Small intestine (tissue), 7 donors: ENCODE data around the gene GNAT1. TPM values are rescaled to one million over a fixed set of nuclear protein-coding genes. Genes with fewer than 3 reads are reported as not detected.
"Not testable (repeated sequence)": the region's sequence is repeated elsewhere in the genome, so short reads cannot be mapped to it uniquely, and the experiment has no call there.

Source experiments
- DNase-seq, 2 donors: peaks; one replicate each; pipeline versions ENCODE4 v3.0.0 to v3.0.0-alpha.2; 2013
- FAIRE-seq: peaks from 2 replicates; lab custom pipeline; 2012; peaks lifted over from hg19 to GRCh38; lab: Jason Lieb, UNC
- H3K27ac ChIP-seq, 3 donors: one replicate each; pipeline ENCODE4 v1.5.1; 2013; ENCODE audit warnings: low read length in 2 of 3, mild to moderate bottlenecking in 2 of 3, control low read depth in 1 of 3, inconsistent platforms in 1 of 3, low read depth in 1 of 3, moderate library complexity in 1 of 3
- H3K27me3 ChIP-seq, 3 donors: one replicate each; pipeline ENCODE4 v1.6.1; 2013; ENCODE audit warnings: low read length in 3 of 3, inconsistent platforms in 1 of 3; ENCODE audit not compliant: control insufficient read depth in 3 of 3, insufficient read depth in 3 of 3
- H3K36me3 ChIP-seq, 3 donors: one replicate each; pipeline ENCODE4 v1.6.1; 2013; ENCODE audit warnings: low read length in 3 of 3, inconsistent platforms in 1 of 3, low read depth in 1 of 3, mild to moderate bottlenecking in 1 of 3, moderate library complexity in 1 of 3; ENCODE audit not compliant: control insufficient read depth in 3 of 3, insufficient read depth in 2 of 3
- H3K4me1 ChIP-seq, 3 donors: one replicate each; pipeline ENCODE4 v1.6.1; 2013; ENCODE audit warnings: low read length in 2 of 3, inconsistent platforms in 1 of 3, low read depth in 1 of 3, mild to moderate bottlenecking in 1 of 3, moderate library complexity in 1 of 3; ENCODE audit not compliant: control insufficient read depth in 3 of 3, insufficient read depth in 2 of 3
- H3K4me3 ChIP-seq, 3 donors: one replicate each; pipeline ENCODE4 v1.5.1; 2013; ENCODE audit warnings: low read length in 3 of 3, control low read depth in 1 of 3, inconsistent platforms in 1 of 3, low read depth in 1 of 3, mild to moderate bottlenecking in 1 of 3, moderate library complexity in 1 of 3
- H3K9me3 ChIP-seq, 2 donors: one replicate each; pipeline ENCODE4 v1.6.1; 2013; ENCODE audit warnings: low read depth in 1 of 2, low read length in 1 of 2; ENCODE audit not compliant: control insufficient read depth in 2 of 2, insufficient read depth in 1 of 2
- WGBS, 3 donors: extraction: QIAGEN DNeasy Blood & Tissue Kit; methylation state at CpG; one replicate each; pipeline ENCODE4 v1.1.7; 2013; 5-methylcytosine and 5-hydroxymethylcytosine counted together
- polyA plus RNA-seq, 4 donors: library from polyadenylated mRNA; stranded (reverse) in 3 of 4; unstranded in 1 of 4; fragments of 200-250 nt in 3 of 4; fragments of 120-200 nt in 1 of 4; gene quantifications; one replicate each; pipeline versions ENCODE4 v1.2.1 to v1.2.3, GENCODE V29; 2013
- donor health status: healthy with polysubstance abuse.
- donor health status: control.
- donor health status: control.
- donor health status: Bipolar disorder and iron deficiency.
- donor health status: healthy.

GNAT1 gene
- polyA plus RNA-seq, 4 donors, result not detected

DNA sequence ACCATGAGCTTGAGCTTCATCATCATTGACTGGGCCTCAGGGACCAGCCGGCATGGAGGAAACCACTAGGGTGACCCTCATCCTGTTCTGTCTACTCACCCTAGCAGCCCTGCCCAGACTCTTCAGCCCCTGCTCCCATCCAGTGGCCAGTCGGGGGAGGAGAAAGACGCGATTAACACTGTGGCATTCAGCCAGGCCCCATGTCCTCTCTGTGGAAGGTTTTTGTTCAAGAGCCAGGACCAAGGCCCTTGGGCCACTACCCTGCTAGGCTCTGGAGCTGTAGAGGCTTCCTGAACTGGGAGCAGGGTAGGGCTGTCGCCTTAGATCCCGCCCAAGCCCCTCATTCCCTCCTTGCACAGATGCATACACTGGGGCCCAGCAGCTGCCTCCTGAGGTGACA lies 28.7 kb downstream of the GNAT1 start:
- Histone ChIP-seq H3K27me3 (peaks cover 0 to 4% (median 0%) of the 10 kb centered on the region in 3 donors), H3K9me3 (no peaks in the 10 kb centered on the region), H3K4me1 (peaks cover 0 to 23% (median 0%) of the 10 kb centered on the region in 3 donors), H3K27ac (no peak overlapping the region), H3K36me3 (peaks cover 0 to 5% (median 0%) of the 10 kb centered on the region in 3 donors), H3K4me3 (no peak overlapping the region)
- FAIRE-seq (no peak), DNase-seq (no peak)
- 78 to 88% (median 78%) methylated on average over 6 of the region's 6 CpGs for WGBS, 3 donors

DNA sequence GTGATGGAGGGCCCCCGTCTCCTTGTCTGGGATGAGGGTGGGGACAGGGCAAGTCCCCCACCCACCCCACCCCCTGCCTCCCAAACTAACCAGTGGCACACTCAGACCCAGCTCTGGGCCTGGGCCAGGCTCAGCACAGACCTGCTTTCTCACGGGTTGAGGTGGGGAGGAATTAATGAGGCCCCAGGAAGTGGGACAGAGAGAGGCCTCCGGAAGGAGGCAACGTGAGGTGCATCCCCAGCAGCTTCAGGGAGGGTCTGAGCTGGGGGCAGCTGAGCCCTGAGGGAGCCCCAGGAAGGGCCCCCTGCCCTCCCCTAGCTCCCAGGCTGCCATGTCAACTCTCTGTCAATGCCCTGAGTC lies 29.6 kb downstream of the GNAT1 start:
- no peak overlapping the region for H3K4me3 ChIP-seq
- no peak overlapping the region for H3K27ac ChIP-seq
- FAIRE-seq (no peak), DNase-seq (no peak)
- peaks cover 0 to 23% (median 0%) of the 10 kb centered on the region in 3 donors for H3K4me1 ChIP-seq
- WGBS, 3 donors, result 57 to 74% (median 70%) methylated on average over 4 of the region's 4 CpGs
- H3K36me3 ChIP-seq, result peaks cover 0 to 5% (median 0%) of the 10 kb centered on the region in 3 donors
- H3K27me3 ChIP-seq, result peaks cover 0 to 11% (median 0%) of the 10 kb centered on the region in 3 donors
- no peaks in the 10 kb centered on the region for H3K9me3 ChIP-seq

DNA sequence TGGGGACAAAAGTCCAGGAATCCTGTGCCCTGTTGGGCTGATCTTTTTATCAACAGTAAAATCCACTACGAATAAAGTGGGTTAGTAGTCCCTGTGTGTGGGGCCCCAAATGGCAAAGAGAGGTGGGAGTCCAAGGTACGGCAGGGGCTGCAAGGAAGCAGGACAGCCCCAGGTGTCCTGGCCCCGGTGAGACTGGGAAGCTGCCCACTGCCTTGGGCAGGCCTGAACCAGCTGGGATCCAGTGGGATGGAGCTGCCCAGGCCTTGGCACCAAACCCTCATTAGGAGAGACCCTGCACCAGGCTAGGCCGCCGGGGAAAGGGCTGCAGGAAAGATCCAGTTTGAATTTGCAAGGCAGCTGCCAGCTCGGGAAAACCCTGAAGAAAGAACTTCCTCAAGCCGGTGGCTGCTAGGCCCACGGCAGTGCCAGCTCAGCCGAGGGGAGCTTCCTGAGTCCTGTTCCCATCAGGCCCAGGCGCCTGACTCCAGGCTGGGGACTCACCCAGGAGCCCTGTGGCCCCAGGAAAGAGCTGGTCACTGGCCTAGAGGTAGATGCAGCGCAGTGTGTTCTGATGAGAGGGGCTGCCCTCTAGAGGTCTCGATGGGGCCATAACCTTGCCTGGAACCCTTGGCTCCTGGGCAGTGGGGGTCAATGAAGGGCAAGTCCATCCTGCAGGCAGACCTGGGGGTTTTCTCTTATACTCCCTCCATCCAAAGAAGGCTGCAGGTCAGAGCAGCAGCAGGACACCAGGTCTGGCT lies 30.2 kb downstream of the GNAT1 start:
- Histone ChIP-seq H3K27ac (no peak overlapping the region), H3K9me3 (no peaks in the 10 kb centered on the region)
- WGBS, 3 donors, result 24 to 55% (median 49%) methylated on average over 12 of the region's 12 CpGs

DNA sequence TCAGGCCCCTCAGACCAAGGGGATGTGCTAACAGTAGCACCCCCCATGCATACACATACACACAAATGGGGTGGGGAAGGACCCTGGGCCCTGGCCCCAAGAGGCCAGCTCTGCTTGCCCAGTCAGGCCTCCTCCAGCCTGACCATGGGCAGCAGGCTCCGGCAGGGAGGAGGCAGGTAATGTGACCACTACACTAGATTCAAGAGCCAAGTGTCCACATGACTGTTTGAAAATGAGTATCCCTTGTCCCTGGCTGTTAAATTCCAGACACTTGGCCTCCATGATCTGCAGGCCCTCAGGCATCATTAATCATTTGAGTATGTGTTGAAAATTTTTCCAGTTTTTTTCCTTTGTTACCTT lies 30.7 kb downstream of the GNAT1 start:
- no peak overlapping the region for H3K4me3 ChIP-seq
- H3K27me3 ChIP-seq, result peaks cover 0 to 14% (median 0%) of the 10 kb centered on the region in 3 donors
- H3K36me3 ChIP-seq, result peaks cover 0 to 5% (median 0%) of the 10 kb centered on the region in 3 donors
- WGBS, 3 donors, result 75 to 88% (median 88%) methylated on average over 1 of the region's 1 CpG
- FAIRE-seq (no peak), DNase-seq (no peak)
- H3K9me3 ChIP-seq, result no peaks in the 10 kb centered on the region
- H3K4me1 ChIP-seq, result peaks cover 0 to 32% (median 0%) of the 10 kb centered on the region in 3 donors
- no peak overlapping the region for H3K27ac ChIP-seq

More for the DNA sequence above, 30.2 kb downstream of the GNAT1 start:
- peak in 1 of 2 donors; percentile 61 for DNase-seq
- Histone ChIP-seq H3K4me1 (peaks cover 0 to 27% (median 0%) of the 10 kb centered on the region in 3 donors), H3K4me3 (no peak overlapping the region), H3K36me3 (peaks cover 0 to 5% (median 0%) of the 10 kb centered on the region in 3 donors), H3K27me3 (peaks cover 0 to 14% (median 0%) of the 10 kb centered on the region in 3 donors)
- no peak for FAIRE-seq

DNA sequence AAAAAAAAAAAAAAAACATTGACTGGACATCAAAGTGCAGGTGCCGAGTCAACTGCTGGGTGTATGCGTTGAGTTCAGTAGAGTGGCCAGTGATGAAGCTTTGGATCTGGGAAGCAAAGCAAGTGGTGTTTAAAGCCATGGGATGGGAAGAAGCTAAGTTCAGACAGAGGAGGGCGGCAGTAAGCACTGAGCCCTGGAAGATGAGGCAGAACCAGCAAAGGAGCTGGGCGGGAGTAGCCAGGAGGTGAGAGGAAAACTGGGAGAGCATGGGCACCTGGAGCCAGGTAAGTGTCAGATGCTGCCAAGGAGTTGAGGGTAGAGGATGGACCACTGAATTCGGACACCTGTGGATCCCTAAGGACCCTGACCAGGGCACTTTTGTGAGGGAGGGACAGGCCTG lies 33.2 kb downstream of the GNAT1 start:
- H3K4me3 ChIP-seq, result no peak overlapping the region
- H3K4me1 ChIP-seq, result peaks cover 0 to 37% (median 0%) of the 10 kb centered on the region in 3 donors
- FAIRE-seq (no peak), DNase-seq (no peak)
- H3K27me3 ChIP-seq, result peaks cover 0 to 14% (median 0%) of the 10 kb centered on the region in 3 donors
- WGBS, 3 donors, result 69 to 84% (median 72%) methylated on average over 5 of the region's 5 CpGs
- no peak overlapping the region for H3K27ac ChIP-seq
- peaks cover 0 to 5% (median 0%) of the 10 kb centered on the region in 3 donors for H3K36me3 ChIP-seq
- no peaks in the 10 kb centered on the region for H3K9me3 ChIP-seq

DNA sequence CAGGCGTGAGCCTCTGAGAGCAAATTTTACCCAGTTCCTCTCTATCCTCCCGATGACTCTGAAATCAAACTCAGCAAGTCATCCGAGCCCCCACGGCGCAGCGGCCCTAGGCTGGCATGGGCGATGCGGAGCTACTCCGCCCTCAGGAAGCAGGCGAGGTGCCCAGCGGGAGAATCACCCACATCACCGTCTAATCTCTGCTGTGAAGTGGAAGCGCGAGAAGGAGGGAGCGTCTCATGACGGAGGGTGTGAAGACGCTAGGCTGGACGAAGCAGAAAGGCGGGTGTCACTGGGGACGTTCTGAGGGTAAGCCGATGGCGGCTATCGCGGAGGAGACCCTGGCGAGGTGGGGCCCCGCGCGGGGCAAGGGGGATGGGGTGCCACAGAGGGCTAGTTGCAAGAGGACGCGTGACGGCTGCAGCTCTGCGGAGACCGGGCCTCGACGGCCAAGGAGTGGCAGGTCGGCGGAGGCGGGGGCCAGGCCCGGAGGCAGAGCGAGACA lies 35.5 kb downstream of the GNAT1 start:
- FAIRE-seq (no peak), DNase-seq (peak in 1 of 2 donors; percentile 47)
- Histone ChIP-seq H3K36me3 (no peaks in the 10 kb centered on the region), H3K4me1 (peaks cover 0 to 15% (median 0%) of the 10 kb centered on the region in 3 donors), H3K27ac (peak overlapping the region in 1 of 3 donors; percentile 13), H3K4me3 (peak overlapping the region; percentile 33 to 48 (median 35)), H3K9me3 (no peaks in the 10 kb centered on the region), H3K27me3 (peaks cover 0 to 14% (median 0%) of the 10 kb centered on the region in 3 donors)
- WGBS, 3 donors, result 1% methylated on average over 28 to 40 of the region's 40 CpGs

DNA sequence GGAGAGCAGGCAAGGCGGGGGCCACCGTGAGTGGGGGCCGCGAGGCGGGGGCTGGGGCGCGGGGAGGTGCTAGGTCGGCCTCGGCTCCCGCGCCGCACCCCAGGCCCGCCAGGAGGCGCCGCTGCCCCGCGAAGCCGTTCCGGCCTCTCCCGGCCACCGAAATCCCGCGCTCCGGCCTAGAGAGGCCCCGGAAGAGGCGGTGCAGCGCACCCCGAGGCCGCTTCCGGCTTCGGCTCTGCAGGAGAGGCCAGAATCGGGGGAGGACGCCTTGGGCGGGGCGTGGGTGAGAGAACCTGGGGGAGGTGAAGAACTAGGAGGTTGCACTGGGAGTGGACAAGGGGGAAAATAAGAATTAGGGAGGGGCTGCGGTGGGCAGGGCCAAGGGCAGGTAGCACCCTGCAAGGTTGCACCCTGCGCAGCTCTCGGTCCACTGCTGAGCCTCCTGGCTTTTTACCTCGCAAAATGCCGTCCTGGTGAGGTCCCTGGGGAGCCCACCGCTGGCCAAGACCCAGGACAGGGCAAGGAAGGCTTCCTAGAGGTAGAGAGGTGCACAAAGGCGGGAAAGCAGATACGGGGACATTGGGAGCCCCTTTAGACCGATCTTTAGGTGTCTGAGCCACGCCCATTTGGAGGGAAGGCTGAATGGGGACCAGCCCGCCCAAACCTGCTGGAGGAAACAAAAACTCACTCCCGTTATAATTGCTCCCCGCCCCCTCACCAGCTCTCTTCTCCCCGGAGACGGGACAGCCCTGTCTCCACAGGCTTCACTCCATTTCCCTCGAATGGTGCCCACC lies 36.2 kb downstream of the GNAT1 start:
- Histone ChIP-seq H3K27me3 (peaks cover 0 to 14% (median 0%) of the 10 kb centered on the region in 3 donors), H3K36me3 (no peaks in the 10 kb centered on the region), H3K27ac (peak overlapping the region; percentile 46 to 90 (median 80)), H3K4me3 (peak overlapping the region; percentile 35 to 67 (median 60)), H3K4me1 (peaks cover 0 to 14% (median 0%) of the 10 kb centered on the region in 3 donors), H3K9me3 (no peaks in the 10 kb centered on the region)
- DNase-seq (peak; percentile 94 to 96), FAIRE-seq (no peak)
- 0 to 1% (median 0%) methylated on average over 36 to 51 of the region's 51 CpGs for WGBS, 3 donors

DNA sequence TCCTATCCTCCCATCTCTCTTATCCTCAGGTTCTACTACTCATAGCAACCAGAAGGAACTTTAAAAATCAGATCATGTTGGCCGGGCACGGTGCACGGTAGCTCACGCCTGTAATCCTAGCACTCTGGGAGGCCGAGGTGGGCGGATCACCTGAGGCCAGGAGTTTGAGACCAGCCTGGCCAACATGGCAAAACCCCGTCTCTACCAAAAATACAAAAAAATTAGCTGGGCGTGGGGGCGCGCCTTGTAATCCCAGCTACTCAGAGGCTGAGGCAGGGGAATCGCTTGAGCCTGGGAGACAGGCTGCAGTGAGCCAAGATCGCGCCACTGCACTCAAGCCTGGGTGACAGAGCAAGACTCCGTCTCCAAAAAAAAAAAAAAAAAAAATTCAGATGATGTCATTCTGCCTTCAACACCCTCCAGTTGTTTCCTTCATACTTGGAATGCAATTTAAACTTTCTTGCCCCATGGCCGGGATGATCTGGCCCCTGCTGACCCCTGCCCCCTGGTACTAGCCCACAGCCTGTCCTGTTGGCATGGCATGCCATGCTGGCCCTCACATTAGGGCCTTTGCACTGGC lies 36.9 kb downstream of the GNAT1 start:
- DNase-seq, H3K9me3 ChIP-seq, H3K36me3 ChIP-seq, FAIRE-seq: not testable (repeated sequence)
- peaks cover 0 to 14% (median 0%) of the 10 kb centered on the region in 3 donors for H3K27me3 ChIP-seq
- WGBS, 3 donors, result 27 to 46% (median 40%) methylated on average over 14 to 15 of the region's 15 CpGs
- H3K4me3 ChIP-seq, result peak overlapping the region in 1 of 3 donors; percentile 67
- peak overlapping the region in 2 of 3 donors; percentile 80 to 90 for H3K27ac ChIP-seq
- peaks cover 0 to 14% (median 0%) of the 10 kb centered on the region in 3 donors for H3K4me1 ChIP-seq
